ENCODE measurements around the gene CTPS1.
A peak's percentile ranks its signal among the peaks of the same experiment; 100 is the strongest.

Gene CTPS1

DNA sequence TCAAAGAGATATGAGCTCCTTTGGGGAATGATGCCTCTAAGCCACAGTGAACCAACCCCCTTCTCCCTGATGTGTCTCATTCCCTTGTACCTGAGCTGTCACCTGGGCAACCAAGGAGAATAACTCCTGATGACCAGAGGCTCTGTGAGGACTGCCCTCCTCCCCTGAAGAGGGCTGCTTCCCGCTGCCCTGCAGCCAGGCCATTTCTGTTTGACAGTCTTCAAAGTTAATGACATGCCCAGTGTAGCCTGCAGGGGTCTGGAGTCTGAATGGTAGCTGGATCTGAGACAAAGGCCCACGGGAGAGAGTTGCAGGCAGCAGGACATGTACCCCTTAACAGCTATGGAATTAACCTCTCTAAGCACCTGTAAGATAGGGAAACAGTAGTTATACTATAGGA lies 45.5 kb downstream of the CTPS1 start:
- no peak for DNase-seq (ENCODE audit: low spot score)

DNA sequence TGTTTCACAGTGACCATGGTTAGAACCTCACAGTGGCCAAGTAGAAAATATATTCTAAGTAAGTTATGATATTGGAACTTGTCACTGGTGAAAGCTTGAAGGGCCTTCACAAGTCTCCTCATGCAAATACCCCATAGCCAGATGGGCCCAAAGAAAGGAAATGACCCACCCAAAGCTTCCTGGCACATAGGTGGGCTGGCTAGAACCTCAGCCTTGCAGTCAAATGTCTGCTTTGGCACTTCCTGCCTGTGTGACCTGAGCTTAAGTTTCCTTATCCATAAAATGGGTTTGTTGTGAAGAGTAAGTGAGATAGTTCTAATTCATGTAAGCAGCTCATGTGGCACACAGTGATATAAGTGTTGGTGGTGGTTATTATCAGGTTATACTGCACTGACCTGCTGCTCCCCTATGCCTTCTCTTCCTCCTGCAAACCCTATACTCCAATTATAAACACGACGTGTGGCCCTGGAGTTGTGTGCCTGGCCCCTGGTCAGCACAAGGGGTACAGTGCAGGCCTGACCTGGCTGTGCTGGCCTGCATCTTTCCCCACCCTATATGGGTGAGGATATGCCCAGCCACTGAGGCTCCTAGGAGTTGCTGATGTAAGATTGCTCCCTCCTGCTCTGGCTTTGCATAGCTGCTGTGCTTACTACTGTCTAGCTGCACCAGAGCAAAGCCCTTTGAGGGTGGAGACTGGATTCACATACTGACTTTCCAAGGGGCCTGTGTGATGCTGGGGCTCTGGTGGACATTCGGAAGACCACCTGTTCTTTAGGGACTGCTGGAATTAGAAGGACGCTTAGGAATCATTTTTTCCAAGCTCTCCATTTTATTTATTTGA lies 46.7 kb downstream of the CTPS1 start:
- no peak for DNase-seq (ENCODE audit: low spot score)

DNA sequence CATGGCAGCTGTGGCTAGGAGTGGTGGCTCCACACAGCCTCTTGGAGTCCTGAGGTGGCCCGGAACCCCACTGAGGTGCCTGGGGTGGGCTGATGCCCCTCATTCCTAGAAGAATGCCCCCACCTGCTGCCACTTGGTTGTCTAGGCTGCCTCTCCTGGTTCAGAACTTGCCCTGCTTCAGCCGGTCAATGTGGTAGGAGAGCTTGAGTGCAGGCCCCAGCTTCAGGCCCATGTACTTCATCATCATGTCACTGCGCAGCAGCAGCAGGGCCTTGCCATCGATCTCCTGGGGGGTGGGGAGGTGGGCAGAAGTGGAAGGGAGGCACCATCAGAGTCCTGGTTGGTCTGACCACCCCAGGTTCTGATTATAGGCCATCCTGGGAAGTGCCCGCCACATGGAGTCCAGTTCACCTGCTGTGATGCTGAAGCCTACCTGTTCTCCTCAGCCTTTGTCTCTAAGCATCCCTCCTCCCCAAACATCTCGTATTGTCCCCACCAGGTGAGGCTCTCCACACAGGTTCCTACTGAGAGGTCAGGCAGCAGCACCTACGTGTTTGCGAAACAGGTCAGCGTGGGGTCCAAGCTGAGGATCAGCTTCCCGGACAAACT lies 48.6 kb downstream of the CTPS1 start:
- DNase-seq (ENCODE audit: low spot score), result no peak

DNA sequence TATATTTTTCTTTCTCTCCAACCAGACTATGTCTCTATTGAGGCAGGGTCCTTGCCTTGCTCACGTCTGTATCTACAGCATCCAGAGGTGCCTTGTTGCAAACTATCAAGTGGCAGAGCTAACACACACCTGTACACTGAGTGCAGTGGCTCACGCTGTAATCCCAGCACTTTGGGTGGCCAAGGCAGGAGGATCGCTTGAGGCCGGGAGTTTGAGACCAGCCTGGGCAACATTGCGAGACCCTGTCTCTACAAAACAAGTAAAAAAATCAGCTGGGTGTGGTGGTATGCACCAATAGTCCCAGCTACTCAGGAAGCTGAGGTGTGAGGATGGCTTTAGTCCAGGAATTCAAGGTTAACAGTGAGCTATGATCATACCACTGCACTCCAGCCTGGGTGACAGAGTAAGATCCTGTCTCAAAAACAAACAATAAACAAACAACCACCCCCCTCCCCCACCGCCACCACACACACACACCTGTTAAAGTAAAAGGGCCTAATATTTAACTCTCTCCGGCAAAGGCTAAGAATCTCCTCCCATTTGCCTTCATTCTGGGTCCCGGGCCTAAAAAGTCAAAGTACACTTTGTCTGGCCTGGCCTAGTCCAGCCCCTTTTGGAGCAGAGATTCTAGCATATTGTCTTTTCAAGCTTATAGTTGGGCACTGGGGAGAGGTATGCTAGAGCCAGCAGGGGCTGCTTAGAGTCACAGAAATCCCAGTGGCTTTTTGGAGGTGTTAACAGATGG lies 51.5 kb downstream of the CTPS1 start:
- DNase-seq (ENCODE audit: low spot score), result no peak

DNA sequence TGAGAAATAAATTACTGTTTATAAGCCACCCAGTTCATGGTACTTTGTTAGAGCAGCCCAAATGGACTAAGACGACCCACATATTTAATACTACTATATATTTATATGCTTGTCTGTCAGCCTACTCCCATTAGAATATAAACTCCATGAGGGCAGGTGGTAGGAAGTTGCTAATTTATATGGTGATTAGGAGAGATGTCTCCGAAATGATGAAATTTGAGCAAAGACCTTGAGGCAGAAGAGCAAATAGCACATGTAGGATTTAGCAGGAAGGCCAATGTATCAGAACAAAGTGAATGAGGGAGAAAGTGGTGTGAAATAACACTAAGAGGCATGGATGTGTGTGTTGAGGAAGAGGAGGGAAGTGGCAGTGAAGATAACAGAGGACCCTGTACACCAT lies 52.7 kb downstream of the CTPS1 start:
- DNase-seq (ENCODE audit: low spot score), result no peak

DNA sequence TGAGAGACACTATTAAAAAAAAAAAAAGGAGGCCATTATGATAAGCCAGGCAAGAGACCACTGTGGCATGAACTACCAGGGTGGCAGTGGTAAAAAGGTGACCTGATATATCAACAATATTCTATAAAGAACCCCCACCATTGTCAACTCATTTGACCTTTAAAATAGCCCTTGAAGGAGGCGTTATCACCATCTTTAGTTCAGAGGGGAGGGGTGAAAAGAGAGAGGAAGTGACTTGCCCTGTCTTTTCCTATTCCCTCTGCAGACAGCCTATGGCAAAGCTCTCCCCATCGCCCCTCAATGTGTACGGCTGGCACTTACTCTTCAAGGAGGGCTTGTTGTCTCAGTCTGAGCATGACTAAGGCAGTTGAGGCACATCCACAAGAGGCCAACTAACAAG lies 53.8 kb downstream of the CTPS1 start:
- no peak for DNase-seq (ENCODE audit: low spot score)

DNA sequence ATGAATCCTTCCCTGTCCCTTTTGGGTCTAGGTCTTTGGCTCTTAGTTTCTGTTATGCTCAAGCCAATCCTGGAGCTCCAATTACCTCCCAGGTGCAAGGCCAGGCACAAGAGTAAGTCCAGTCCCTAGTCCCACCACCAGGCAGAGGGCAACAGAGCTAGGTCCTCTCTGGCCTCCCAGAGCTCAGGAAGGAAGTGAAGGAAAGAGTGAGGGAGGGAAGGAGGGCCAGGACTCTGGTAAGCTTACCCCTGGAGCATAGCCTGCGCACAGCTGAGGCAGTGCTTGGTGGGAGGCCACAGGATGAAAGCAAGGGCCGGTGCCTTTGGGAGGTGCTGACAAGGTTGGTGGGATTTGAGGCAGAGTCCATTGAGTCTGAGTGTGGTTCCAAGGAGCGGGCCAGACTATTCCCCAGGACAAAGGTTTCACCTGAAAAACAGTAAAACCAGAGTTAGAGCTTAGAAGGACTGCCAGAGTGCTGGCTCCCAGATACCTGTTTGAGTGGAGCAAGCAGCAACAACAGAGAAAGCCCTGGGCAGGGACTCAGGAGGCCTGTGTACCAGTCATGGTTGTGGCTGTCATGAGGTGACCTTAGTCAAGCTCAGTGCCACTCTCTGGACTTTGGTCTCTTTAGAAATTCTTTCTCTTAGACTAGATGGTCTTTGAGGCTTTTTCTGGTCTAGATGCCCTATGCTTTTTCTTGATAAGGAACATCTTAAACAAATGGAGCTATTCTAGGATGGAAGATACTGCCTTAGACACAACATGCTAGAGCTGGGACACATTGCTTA lies 57.8 kb downstream of the CTPS1 start:
- no peak for DNase-seq (ENCODE audit: low spot score)

DNA sequence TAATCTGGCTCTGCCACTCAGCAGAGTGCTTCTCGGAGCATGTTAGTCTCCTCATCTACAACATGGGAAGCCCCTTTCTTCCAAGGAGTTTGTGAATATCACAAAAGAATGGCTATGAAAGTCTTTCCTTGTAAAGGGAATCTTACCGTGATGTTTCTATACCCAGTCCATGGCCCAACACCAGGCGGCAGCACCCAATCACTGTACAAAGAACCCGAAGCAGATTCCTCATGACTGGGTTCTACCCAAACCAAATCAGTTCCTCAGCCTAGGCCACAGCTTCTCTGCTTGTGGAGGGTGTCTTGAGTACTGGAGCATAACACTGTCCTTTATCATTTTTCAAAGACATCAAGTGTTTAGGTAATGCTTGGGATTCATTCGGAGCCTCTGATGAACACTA lies 58.6 kb downstream of the CTPS1 start:
- no peak for DNase-seq (ENCODE audit: low spot score)

DNA sequence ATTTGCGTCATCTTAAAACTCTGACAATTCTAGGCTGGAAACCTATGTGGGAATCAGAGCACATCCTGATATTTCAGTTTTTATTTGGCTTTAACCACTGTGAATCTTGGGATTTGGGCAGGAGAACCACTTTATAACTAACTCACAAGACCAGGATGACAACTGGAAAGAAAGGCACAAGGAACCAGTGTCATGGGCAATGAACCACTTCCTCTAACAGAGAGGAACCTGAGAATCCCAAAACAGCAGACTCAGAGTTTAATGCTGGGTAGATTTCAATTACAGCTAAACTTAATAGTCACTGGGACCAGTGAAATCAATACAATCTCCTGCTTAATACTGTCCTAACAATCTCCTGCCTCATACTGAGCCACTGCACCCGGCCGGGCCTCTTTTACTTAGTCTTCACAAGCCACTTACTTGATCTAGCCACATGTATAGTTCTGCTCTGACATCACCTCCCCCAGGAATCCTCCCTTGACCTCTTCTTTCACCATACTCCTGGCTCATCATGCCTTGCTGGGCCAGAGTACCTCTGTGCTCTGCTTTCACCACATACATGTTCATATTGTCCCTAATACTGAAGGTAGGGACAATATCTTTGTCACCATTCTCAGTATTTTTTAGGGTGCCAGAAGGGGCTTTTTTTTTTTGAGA lies 62.2 kb downstream of the CTPS1 start:
- DNase-seq (ENCODE audit: low spot score), result no peak

DNA sequence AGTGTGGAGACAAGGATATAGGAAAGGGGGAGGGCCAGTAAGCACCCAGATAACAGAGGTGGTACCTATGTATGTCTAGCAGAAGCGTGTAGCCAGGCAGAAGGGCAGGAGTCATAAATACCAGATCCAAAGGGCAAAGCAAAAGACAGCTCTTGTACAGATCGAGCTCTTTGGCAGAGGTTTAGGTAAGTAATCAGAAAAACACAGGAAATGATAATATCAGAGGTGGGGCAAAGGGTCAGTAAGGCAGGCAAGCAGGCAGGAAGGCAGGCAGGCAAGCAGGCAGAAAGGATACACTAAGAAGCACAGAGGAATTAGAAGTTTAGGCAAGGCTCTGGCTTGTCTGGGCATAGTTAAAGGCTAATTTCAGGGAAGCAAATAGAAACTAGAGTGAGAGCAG lies 64.7 kb downstream of the CTPS1 start:
- DNase-seq (ENCODE audit: low spot score), result no peak

DNA sequence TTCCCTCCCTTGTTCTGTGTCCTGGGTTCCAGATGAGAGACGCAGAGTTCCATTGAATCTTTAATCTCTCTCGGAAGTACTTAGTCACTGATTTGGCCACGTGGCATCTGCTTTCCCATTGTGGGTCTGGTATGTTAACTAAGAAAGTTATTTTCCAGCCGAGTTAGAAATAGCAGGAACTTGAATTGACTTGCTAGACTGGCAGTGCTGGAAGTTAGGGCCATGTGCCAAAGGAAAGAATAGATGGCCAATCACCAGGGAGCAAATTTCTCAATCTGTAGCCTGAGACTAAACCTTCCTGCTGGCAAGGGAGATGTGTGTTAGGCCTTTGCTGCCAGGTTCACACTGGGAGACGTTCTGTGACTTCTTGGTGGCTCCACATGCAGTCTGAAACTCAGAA lies 66.2 kb downstream of the CTPS1 start:
- DNase-seq (ENCODE audit: low spot score), result no peak

DNA sequence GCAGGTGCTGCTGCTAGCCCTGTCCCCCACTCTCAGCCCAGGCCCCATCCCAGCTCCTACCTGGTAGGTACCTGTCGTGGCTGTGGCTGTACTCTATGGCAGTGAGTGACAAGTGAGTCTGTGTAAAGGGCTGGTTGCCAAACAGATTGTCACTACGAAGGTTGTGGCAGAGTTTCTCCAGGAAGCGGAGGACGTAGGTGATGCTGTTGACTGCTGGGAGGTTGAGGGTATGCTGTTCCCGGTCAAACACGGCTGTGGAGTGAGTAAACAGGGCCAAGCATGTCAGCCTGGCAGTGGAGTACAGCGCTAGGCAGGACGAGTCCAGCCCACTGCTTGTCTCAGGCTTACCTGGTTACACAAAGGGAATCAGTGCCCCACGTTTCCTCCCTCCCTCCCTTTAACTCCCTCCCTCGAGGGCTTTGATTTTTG lies 66.9 kb downstream of the CTPS1 start:
- no peak for DNase-seq (ENCODE audit: low spot score)

DNA sequence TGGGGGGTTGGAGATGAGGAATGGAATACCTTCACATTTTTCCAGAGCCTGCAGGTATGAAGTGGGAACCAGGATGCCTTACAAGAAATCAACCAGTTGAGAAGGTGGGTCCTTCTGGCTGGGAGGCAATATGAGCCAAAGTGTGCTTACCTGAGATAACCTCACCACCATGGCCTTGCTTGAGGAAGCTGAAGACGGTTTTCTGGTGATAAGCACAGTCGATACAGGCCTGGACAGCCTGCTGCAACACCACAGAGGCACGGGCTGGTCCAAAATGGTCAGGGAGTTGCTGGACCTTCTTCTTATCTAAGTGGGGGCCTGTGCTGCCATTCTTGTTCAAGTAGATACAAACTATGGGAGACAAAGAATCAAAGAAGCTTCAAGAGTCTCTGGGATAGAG lies 69.0 kb downstream of the CTPS1 start:
- no peak for DNase-seq (ENCODE audit: low spot score)

DNA sequence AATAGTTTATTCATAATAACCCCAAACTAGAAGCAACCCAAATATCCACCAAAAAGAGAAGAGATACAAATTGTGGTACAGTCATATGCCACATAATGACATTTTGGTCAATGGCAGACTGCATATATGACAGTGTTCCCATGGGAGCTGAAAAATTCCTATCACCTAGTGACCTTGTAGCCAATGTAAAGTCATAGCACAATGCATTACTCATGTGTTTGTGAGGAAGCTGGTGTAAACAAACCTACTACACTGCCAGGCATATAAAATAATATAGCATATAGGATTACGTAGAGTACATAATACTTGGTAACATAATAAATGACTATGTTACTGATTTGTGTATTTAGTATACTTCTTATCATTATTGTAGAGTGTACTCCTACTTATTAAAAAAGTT lies 71.5 kb downstream of the CTPS1 start:
- DNase-seq (ENCODE audit: low spot score), result no peak

DNA sequence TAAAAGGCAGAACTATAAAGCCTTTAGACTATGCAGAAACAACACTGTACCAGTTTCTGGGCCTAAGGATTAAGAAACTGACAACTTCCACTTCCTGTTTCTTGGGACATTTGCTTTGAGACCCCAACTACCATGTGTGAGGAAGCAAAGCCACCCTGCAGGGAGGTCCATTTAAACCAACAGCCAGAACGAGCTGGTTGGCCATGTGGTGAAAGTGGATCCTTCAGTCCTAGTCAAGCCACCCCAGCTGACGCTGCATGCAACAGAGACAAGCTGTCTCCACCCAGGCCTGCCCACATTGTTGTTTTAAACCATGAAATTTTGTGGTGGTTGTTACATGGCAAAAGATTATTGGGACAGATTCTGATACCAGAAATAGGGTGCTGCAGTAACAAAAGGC lies 73.8 kb downstream of the CTPS1 start:
- DNase-seq (ENCODE audit: low spot score), result peak; percentile 7

DNA sequence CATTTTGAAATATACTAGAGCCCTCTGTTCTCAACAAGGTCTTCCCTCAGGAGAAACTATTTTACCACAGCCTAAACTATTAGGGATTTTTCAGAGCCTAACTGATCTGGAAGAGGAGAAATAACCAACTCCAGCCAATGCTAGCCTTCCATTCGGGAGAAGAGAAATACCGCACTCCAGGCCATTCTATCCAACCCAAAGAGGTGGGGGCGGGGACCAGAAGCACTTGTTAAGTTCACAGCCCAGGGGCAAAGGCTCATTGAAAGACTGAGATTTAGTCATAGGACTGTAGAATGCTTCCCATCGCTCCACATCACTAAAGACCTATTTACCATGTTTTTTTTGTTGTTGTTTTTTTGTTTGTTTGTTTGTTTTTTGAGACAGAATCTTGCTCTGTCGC lies 77.4 kb downstream of the CTPS1 start:
- no peak for DNase-seq (ENCODE audit: low spot score)
